ENCODE results near the gene KMT5B. TPM values are rescaled to one million over a fixed set of nuclear protein-coding genes. Genes with fewer than 3 reads are reported as not detected.

KMT5B gene
- total and polyA plus RNA-seq, 2 of the 13 experiments (the other 11 are each of a cell fraction or from before 2014, with no cell fraction given) = 17.6 to 23.7 TPM

- no peak; the same call in 1 of the 2 replicates for TF ChIP-seq MXD3 (CRISPR knock-in tag; IDR thresholded peaks at IDR 0.05)
- TF ChIP-seq ZNF83 (CRISPR knock-in tag; IDR thresholded peaks at IDR 0.05; ENCODE audit: borderline replicate concordance) = peak; percentile 80; the same call in 1 of the 2 replicates
- TF ChIP-seq RAD21 (CRISPR knock-in tag; IDR thresholded peaks at IDR 0.05) = peak; percentile 73; the same call in 1 of the 2 replicates
- no peak; the same call in 1 of the 2 replicates for TF ChIP-seq ZBTB7A (CRISPR knock-in tag; IDR thresholded peaks at IDR 0.05)
- TF ChIP-seq SALL2 (CRISPR knock-in tag; IDR thresholded peaks at IDR 0.05) = peak; percentile 44; the same call in 1 of the 2 replicates
- peak; percentile 73; the same call in 1 of the 2 replicates for TF ChIP-seq ZNF362 (CRISPR knock-in tag; IDR thresholded peaks at IDR 0.05; ENCODE audit: borderline replicate concordance)
- TF ChIP-seq MYNN (CRISPR knock-in tag; IDR thresholded peaks at IDR 0.05; ENCODE audit: low read depth) = no peak
- peak; percentile 70; the same call in 1 of the 2 replicates for TF ChIP-seq ZNF318 (CRISPR knock-in tag; IDR thresholded peaks at IDR 0.05)
- TF ChIP-seq MAF1 (CRISPR knock-in tag; IDR thresholded peaks at IDR 0.05; ENCODE audit: borderline replicate concordance) = no peak
- TF ChIP-seq ZSCAN5A (CRISPR knock-in tag; IDR thresholded peaks at IDR 0.05; ENCODE audit: borderline replicate concordance) = no peak; the same call in 1 of the 2 replicates
- no peak for TF ChIP-seq MTA3 (CRISPR knock-in tag; IDR thresholded peaks at IDR 0.05)
- no peak for TF ChIP-seq ZNF496 (CRISPR knock-in tag; IDR thresholded peaks at IDR 0.05; ENCODE audit: insufficient replicate concordance)
- peak; percentile 65; the same call in 1 of the 2 replicates for TF ChIP-seq ZNF441 (CRISPR knock-in tag; IDR thresholded peaks at IDR 0.05; ENCODE audit: borderline replicate concordance)
- TF ChIP-seq ATAD3A (CRISPR knock-in tag; IDR thresholded peaks at IDR 0.05) = no peak
- TF ChIP-seq ZIK1 (CRISPR knock-in tag; IDR thresholded peaks at IDR 0.05; ENCODE audit: borderline replicate concordance, low read depth) = peak; percentile 80
- peak; percentile 75; the same call in 1 of the 2 replicates for TF ChIP-seq ZNF670 (CRISPR knock-in tag; IDR thresholded peaks at IDR 0.05; ENCODE audit: borderline replicate concordance)
- TF ChIP-seq MTA1 (CRISPR knock-in tag; IDR thresholded peaks at IDR 0.05; ENCODE audit: borderline replicate concordance) = peak; percentile 85
Measured at GRCh38 chr11:68146704-68147474, 66.2 kb downstream of the KMT5B start (continued).

All from HepG2 (cell line).